Measurements from ENCODE around the gene ZNF804B. TPM values are rescaled to one million over a fixed set of nuclear protein-coding genes. Genes with fewer than 3 reads are reported as not detected.

Gene ZNF804B
- total RNA-seq, 2 donors from 2014 or later, result 0.13 to 0.49 TPM

DNA sequence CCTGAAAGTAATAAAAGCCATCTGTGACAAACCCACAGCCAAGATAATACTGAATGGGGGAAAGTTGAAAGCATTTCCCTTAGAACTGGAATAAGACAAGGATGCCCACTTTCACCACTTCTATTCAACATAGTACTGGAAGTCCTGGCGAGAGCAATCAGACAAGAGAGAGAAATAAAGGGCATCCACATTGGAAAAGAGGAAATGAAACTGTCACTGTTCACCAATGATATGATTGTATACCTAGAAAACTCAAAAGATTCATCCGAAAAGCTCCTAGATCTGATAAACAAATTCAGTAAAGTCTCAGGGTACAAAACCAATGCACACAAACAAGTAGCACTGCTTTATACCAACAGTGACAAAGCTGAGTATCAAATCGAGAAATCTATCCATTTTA lies 617.7 kb downstream of the ZNF804B start:
- Mint-ChIP-seq H3K9me3 (peaks cover 2% of the 10 kb centered on the region), H3K4me1 (no peaks in the 10 kb centered on the region), H3K27me3 (ENCODE audit: insufficient read depth) (no peaks in the 10 kb centered on the region), H3K4me3 (no peak overlapping the region), H3K27ac (no peak overlapping the region), H3K36me3 (ENCODE audit: low read depth) (no peaks in the 10 kb centered on the region)
- no peaks in the 10 kb centered on the region for H3K36me3 ChIP-seq (ENCODE audit: control insufficient read depth, insufficient read depth, low read length)
- WGBS, 2 experiments (ENCODE audit: insufficient coverage in 1 of 2, insufficient read length in 1 of 2), result 71% methylated on average over 3 of the region's 3 CpGs; no CpG with 5 or more reads in 1 of the 2 experiments
- DNase-seq, result no peak
- H3K9ac ChIP-seq (ENCODE audit: extremely low read depth, low read length, poor library complexity, severe bottlenecking), result no peak overlapping the region
- H3K4me3 ChIP-seq (ENCODE audit: low read length), result no peak overlapping the region
- H3K27ac ChIP-seq (ENCODE audit: low read depth, low read length), result no peak overlapping the region
- no peaks in the 10 kb centered on the region for H3K4me1 ChIP-seq (ENCODE audit: control insufficient read depth, insufficient read depth, low read length)
- no peaks in the 10 kb centered on the region for H3K27me3 ChIP-seq (ENCODE audit: control insufficient read depth, insufficient read depth, low read length, poor library complexity, severe bottlenecking)
- H3K9me3 ChIP-seq (ENCODE audit: control insufficient read depth, low read length), result peaks cover 17% of the 10 kb centered on the region
- TF ChIP-seq, protein P1, sequence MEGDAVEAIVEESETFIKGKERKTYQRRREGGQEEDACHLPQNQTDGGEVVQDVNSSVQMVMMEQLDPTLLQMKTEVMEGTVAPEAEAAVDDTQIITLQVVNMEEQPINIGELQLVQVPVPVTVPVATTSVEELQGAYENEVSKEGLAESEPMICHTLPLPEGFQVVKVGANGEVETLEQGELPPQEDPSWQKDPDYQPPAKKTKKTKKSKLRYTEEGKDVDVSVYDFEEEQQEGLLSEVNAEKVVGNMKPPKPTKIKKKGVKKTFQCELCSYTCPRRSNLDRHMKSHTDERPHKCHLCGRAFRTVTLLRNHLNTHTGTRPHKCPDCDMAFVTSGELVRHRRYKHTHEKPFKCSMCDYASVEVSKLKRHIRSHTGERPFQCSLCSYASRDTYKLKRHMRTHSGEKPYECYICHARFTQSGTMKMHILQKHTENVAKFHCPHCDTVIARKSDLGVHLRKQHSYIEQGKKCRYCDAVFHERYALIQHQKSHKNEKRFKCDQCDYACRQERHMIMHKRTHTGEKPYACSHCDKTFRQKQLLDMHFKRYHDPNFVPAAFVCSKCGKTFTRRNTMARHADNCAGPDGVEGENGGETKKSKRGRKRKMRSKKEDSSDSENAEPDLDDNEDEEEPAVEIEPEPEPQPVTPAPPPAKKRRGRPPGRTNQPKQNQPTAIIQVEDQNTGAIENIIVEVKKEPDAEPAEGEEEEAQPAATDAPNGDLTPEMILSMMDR (conservative IDR thresholded peaks at IDR 0.05), result no peak

DNA sequence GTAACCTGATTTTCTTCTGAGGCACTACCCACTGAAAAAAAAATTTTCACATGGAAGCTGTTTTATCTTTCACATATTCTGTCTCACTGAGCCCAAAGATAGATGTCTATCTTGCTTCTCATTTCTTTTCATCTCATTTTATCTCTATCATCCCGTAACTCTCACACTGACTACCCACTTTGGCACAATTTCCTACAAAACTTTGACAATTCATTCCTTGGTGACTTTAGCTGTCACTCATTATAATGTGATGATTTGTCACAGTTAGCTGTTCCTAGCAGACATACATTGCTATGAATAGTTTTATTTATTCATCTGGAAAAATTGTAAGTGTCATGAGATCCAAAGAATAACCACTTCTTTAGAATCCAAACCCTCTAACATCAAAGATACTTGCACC lies 625.9 kb downstream of the ZNF804B start:
- H3K9me3 ChIP-seq (ENCODE audit: control insufficient read depth, low read length), result peaks cover 43% of the 10 kb centered on the region
- H3K4me3 ChIP-seq (ENCODE audit: low read length), result no peak overlapping the region
- H3K9me3 Mint-ChIP-seq, result peaks cover 29% of the 10 kb centered on the region
- no peak overlapping the region for H3K27ac ChIP-seq (ENCODE audit: low read depth, low read length)
- H3K4me1 ChIP-seq (ENCODE audit: control insufficient read depth, insufficient read depth, low read length), result no peaks in the 10 kb centered on the region
- H3K27ac Mint-ChIP-seq, result no peak overlapping the region
- H3K36me3 Mint-ChIP-seq (ENCODE audit: low read depth), result peaks cover 5% of the 10 kb centered on the region
- no peaks in the 10 kb centered on the region for H3K36me3 ChIP-seq (ENCODE audit: control insufficient read depth, insufficient read depth, low read length)
- no peaks in the 10 kb centered on the region for H3K27me3 ChIP-seq (ENCODE audit: control insufficient read depth, insufficient read depth, low read length, poor library complexity, severe bottlenecking)
- no peaks in the 10 kb centered on the region for H3K4me1 Mint-ChIP-seq
- no peak overlapping the region for H3K4me3 Mint-ChIP-seq
- TF ChIP-seq, protein P1 (conservative IDR thresholded peaks at IDR 0.05), result no peak
- 79% methylated on average over 1 of the region's 1 CpG; no CpG with 5 or more reads in 1 of the 2 experiments for WGBS, 2 experiments (ENCODE audit: insufficient coverage in 1 of 2, insufficient read length in 1 of 2)
- H3K9ac ChIP-seq (ENCODE audit: extremely low read depth, low read length, poor library complexity, severe bottlenecking), result no peak overlapping the region
- no peak for DNase-seq
- H3K27me3 Mint-ChIP-seq (ENCODE audit: insufficient read depth), result no peaks in the 10 kb centered on the region

Other genes starting within 250 kb of the ZNF804B start
- not detected for gene TEX47, start 36.0 kb downstream of the ZNF804B start, total RNA-seq

Measured in endodermal cell (in vitro differentiated cells).